MM.1S (cell line): ENCODE results near the gene KCND2.

Experiments
- DNase-seq: peaks from one replicate; pipeline ENCODE4 v3.0.0-alpha.2; 2015
- H2AFZ ChIP-seq: fragments of 300-600 bp; sonication (generic); 2 replicates; pipeline ENCODE4 v1.6.0; 2016; ENCODE audit warnings: antibody characterized with exemption, low read length
- H3F3A ChIP-seq: fragments of 300-600 bp; sonication (generic); 2 replicates; pipeline ENCODE4 v1.6.1; 2016; ENCODE audit warnings: mild to moderate bottlenecking, antibody characterized with exemption, low read length, moderate library complexity, mixed read lengths; ENCODE audit not compliant: insufficient read depth
- H3K27ac ChIP-seq: fragments of 300-600 bp; sonication (generic); 2 replicates; pipeline ENCODE4 v1.5.1; 2016; ENCODE audit warnings: mild to moderate bottlenecking, low read length
- H3K27me3 ChIP-seq: fragments of 300-600 bp; sonication (generic); replicated peaks from 2 replicates; pipeline ENCODE4 v1.6.0; 2016; ENCODE audit warnings: low read length; ENCODE audit not compliant: insufficient read depth
- H3K36me3 ChIP-seq: fragments of 300-600 bp; sonication (generic); replicated peaks from 2 replicates; pipeline ENCODE4 v1.6.1; 2016; ENCODE audit warnings: mild to moderate bottlenecking, low read length, mixed read lengths; ENCODE audit not compliant: insufficient read depth
- H3K4me1 ChIP-seq: fragments of 300-600 bp; sonication (generic); 2 replicates; pipeline ENCODE4 v1.6.1; 2016; ENCODE audit warnings: low read length, mixed read lengths
- H3K4me2 ChIP-seq: fragments of 300-600 bp; sonication (generic); 2 replicates; pipeline ENCODE4 v1.6.0; 2016; ENCODE audit warnings: low read depth, low read length
- H3K4me3 ChIP-seq: fragments of 300-600 bp; sonication (generic); 2 replicates; pipeline ENCODE4 v1.5.1; 2016; ENCODE audit warnings: low read length, mixed read lengths
- H3K79me2 ChIP-seq: fragments of 300-600 bp; sonication (generic); 2 replicates; pipeline ENCODE4 v1.6.1; 2016; ENCODE audit warnings: mixed run types, low read length, mixed read lengths
- H3K9ac ChIP-seq: fragments of 300-600 bp; sonication (generic); 2 replicates; pipeline ENCODE4 v1.6.1; 2016; ENCODE audit warnings: low read length, mixed read lengths
- H3K9me2 ChIP-seq: fragments of 300-600 bp; sonication (generic); replicated peaks from 2 replicates; pipeline ENCODE4 v1.6.1; 2016; ENCODE audit warnings: mild to moderate bottlenecking, low read length, mixed read lengths; ENCODE audit not compliant: insufficient read depth
- H3K9me3 ChIP-seq: fragments of 300-600 bp; sonication (generic); replicated peaks from 2 replicates; pipeline ENCODE4 v1.6.1; 2016; ENCODE audit warnings: mild to moderate bottlenecking, low read length, mixed read lengths; ENCODE audit not compliant: insufficient read depth
- H4K20me1 ChIP-seq: fragments of 300-600 bp; sonication (generic); 2 replicates; pipeline ENCODE4 v1.6.1; 2016; ENCODE audit warnings: mild to moderate bottlenecking, low read length, moderate library complexity, mixed read lengths; ENCODE audit not compliant: insufficient read depth
- CTCF ChIP-seq: fragments of 300-600 bp; sonication (generic); IDR thresholded peaks from 2 replicates; pipeline ENCODE4 v1.5.1; 2016; ENCODE audit warnings: antibody characterized with exemption, low read length, mixed read lengths
- EZH2 ChIP-seq: fragments of 300-600 bp; sonication (generic); optimal IDR thresholded peaks from 2 replicates; pipeline ENCODE3; 2017; ENCODE audit warnings: low read depth, mild to moderate bottlenecking, antibody characterized with exemption, low read length, mixed read lengths
- EZH2phosphoT487 ChIP-seq: fragments of 300-600 bp; sonication (generic); IDR thresholded peaks from 2 replicates; pipeline ENCODE4 v1.6.1; 2018; ENCODE audit warnings: antibody characterized with exemption, low read length

KCND2 gene

GRCh38 chr7:120743128-120743527 lies 470.2 kb downstream of the KCND2 start:
- TF ChIP-seq EZH2phosphoT487: no peak
- TF ChIP-seq EZH2: no peak
- no peak for TF ChIP-seq CTCF
- Histone ChIP-seq H3K4me1 (no peaks in the 10 kb centered on the region), H3K9me3 (no peaks in the 10 kb centered on the region), H3K36me3 (no peaks in the 10 kb centered on the region), H4K20me1 (no peaks in the 10 kb centered on the region), H3K27ac (no peak overlapping the region), H2AFZ (no peak overlapping the region), H3K9ac (no peak overlapping the region), H3K27me3 (no peaks in the 10 kb centered on the region), H3K4me3 (no peak overlapping the region), H3K9me2 (no peaks in the 10 kb centered on the region), H3K4me2 (no peak overlapping the region), H3K79me2 (no peaks in the 10 kb centered on the region), H3F3A (no peaks in the 10 kb centered on the region)
- no peak for DNase-seq

- Histone ChIP-seq H3K4me2 (no peak overlapping the region), H3K9me2 (no peaks in the 10 kb centered on the region), H4K20me1 (no peaks in the 10 kb centered on the region), H3K27me3 (no peaks in the 10 kb centered on the region), H3K9me3 (no peaks in the 10 kb centered on the region), H3K27ac (no peak overlapping the region), H3K4me3 (no peak overlapping the region), H3K4me1 (no peaks in the 10 kb centered on the region), H3K9ac (no peak overlapping the region), H3K36me3 (no peaks in the 10 kb centered on the region), H3F3A (no peaks in the 10 kb centered on the region), H3K79me2 (no peaks in the 10 kb centered on the region), H2AFZ (no peak overlapping the region)
- no peak for TF ChIP-seq EZH2phosphoT487
- TF ChIP-seq EZH2: no peak
- no peak for TF ChIP-seq CTCF
- no peak for DNase-seq
These were observed 487.1 kb downstream of the KCND2 start for GRCh38 chr7:120760050-120760449.

GRCh38 chr7:120760851-120761250 lies 487.9 kb downstream of the KCND2 start:
- Histone ChIP-seq H3K36me3 (no peaks in the 10 kb centered on the region), H3K79me2 (no peaks in the 10 kb centered on the region), H3K27me3 (no peaks in the 10 kb centered on the region), H3K4me3 (no peak overlapping the region), H3K4me1 (no peaks in the 10 kb centered on the region), H3K27ac (no peak overlapping the region), H3F3A (no peaks in the 10 kb centered on the region), H4K20me1 (no peaks in the 10 kb centered on the region), H3K9me2 (no peaks in the 10 kb centered on the region), H3K9ac (no peak overlapping the region), H3K9me3 (no peaks in the 10 kb centered on the region), H3K4me2 (no peak overlapping the region), H2AFZ (no peak overlapping the region)
- TF ChIP-seq CTCF: no peak
- no peak for TF ChIP-seq EZH2phosphoT487
- no peak for TF ChIP-seq EZH2
- no peak for DNase-seq
